HG03565 (cell line): ENCODE results near the gene APOL3.
A peak's percentile ranks its signal among the peaks of the same experiment; 100 is the strongest.
"Not testable (repeated sequence)": the region's sequence is repeated elsewhere in the genome, so short reads cannot be mapped to it uniquely, and the experiment has no call there.

Experiments used
- ATAC-seq: cut with Tn5 transposase; IDR thresholded peaks from one replicate; pipeline ENCODE4 v1.9.1; 2021; ENCODE audit warnings: mild to moderate bottlenecking, moderate library complexity; ENCODE audit not compliant: unreplicated experiment

APOL3 gene

DNA sequence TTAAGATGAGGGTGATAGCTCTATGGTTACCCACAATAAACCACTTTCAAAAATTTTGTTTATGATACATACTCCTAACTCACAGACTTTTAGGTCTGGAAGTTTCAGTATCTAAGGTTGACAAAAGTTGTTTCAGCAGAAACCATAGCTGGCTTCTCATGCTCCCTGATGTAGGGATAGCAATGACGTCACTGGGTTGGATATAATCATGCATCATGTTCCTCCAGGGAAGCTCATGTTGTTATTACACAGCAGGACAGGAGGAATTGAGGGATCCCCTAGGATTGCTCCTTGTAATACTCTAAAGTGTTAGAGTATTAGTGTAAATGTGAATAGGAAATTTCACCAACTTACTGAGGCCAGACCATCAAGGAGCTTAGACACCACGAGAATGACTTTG, 23.6 kb downstream of the APOL3 start:
- no peak for ATAC-seq

DNA sequence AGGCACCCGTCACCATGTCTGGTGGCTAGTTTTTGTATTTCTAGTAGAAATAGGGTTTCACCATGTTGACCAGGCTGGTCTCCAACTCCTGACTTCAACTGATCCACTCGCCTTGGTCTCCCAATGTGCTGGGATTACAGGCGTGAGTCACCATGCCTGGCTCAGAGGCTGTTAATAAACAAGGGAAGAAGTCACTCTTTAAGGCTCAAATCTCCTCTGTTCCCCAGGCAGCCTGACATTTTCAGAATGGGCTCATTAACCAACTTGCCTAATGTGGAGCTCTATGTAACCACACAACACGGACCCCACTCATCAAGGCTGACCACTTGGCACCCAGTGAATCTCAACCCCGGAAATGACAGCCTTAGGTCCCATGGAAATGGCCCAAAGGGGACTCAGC, 24.1 kb downstream of the APOL3 start:
- no peak for ATAC-seq

DNA sequence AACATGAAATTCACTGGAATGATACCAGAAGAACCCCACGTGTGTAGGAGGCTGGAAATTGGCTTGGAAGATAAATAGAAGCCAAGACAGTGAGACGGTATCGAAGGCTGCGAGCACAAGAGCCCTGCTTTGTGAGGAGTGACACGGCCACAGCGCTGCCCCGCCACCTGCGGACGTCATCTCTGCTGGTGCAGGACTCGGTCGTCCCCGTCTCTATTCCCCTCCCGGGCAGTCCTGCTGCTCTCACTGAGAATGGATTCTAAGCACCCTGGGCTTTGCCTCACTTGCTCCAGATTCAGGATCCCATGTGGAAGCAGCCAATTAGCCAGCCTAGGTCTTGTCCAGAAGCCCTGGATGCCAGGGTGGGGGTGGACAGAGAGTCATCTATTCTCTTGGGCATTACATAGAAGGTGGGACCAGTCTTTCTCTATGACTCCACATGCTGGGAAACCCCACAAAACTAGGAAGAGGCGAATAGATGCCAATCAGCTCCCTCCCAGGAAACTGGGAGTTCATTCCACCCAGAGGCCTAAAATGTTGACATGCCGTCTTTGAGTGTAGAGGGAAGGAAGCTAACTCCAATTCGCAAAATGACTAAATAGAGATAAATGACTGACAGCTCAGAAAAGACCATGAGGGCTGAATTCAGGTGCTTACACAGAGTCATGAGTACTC, 25.1 kb downstream of the APOL3 start:
- no peak for ATAC-seq

DNA sequence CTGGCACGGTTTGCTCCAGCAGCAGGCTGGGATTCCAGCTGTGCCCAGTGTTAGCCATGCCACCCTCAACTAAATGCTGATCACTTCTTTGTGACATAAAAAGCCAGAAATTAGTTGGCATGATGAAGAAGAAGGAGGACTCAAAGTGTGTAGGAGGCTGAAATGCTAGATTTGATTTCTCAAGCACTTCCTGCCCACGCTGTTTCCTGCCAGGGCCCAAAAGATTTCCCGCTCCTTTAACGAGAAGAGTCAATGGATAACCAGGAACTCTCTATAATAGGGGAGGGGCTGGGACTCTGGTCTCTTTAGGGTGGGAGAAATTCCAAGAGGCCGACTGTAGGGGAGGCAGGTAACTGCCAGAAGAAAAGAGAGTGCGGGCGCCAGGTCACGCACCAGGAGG, 26.4 kb downstream of the APOL3 start:
- ATAC-seq: no peak

DNA sequence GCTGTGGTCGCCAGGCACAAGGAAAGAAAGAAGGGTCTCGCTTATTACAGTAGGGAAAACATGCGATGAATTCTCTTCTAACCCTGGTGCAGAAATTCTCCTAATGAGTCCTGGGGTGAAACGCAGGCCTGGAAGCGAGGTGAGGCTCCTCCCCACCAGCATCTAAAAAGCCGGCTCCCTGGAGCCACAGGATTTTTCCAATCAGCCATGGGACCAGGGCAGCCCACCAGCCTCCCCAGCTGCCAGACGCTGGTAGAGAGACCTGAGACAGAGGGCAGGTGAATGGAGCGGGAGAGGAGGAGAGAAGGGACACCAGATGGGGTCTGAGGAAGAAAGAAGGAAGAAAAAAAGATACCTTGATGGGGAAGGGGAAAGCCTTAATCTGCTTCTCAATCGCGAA, 28.6 kb downstream of the APOL3 start:
- no peak for ATAC-seq

DNA sequence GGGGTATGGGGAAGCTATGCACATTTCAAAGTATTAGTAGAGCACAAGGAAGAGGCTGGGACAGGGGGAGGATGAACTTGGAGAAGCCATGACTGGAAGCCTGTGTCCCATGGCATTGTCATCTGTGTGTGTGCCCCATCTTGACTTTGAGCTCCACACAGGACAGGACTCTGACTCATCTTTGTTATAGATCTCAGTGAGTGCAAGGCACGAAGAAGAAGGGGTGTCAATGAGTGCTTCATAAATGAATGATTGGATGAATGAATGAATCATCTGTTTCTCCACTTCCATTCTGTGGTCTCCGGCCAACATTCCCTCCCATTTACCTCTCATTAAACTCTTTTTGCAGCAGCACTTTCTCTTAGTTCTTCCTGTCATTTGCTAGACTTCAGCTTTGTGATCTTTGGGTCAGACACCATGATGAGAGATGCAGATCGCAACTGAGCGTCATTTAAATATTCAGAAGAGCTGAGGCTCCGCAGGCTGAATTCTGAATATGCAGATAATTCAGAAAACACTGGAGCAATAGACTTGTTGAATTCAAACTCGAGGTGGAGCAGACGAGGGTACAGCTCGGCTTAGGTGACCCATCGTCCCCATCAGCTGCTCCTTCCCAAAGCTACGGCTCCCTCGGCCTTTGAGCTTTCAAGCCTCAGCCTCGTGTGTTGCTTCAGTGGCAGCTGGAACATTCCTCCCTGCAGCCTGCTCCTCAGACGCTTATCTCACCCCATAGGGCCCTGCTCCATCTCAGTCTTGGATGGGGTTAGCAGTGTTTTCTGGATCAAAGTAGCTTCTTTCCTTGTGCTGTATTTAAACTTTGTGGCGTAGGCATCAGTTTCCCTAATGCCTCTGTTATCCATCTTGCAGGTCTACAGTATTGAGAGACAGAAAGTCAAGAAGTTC, 30.8 kb downstream of the APOL3 start:
- no peak for ATAC-seq

DNA sequence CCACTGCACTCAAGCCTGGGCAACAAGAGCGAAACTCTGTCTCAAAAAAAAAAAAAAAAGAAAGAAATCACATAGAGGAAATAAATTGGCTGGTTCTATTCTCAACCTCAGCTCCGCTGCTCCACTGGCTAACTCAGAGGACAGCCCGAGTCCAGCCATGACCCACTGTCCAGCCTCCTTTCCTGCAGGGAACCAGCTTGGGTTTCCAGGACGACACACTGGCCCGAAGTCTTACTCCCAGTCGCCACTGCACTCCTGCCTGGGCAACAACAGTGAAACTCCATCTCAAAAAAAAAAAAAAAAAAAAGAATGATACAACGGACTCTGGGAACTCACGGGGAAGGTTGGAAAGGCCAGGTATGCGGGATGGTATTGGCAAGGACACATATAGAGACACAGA, 31.5 kb downstream of the APOL3 start:
- no peak for ATAC-seq

DNA sequence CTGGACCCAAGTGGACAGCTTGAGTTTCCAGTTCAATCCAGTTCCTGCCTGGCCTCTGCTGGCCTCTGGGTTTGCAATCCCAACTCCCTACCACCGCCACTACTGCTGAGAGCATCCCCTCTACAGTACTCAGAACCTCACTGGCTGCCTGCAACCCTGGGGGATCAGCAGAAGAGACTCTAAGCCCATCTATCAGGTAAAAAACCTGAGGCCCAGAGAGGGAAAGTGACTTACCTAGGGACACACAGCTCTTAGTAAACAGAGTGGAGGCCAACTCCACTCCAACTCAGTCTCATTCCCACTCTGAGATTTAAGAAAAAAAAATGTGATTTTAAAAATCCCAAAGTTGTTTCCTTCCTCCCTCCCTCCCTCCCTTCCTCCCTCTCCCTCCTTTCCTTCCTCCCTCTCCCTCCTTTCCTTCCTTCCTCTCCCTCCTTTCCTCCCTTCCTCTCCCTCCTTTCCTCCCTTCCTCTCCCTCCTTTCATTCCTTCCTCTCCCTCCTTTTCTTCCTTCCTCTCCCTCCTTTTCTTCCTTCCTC, 34.5 kb downstream of the APOL3 start:
- ATAC-seq: no peak

DNA sequence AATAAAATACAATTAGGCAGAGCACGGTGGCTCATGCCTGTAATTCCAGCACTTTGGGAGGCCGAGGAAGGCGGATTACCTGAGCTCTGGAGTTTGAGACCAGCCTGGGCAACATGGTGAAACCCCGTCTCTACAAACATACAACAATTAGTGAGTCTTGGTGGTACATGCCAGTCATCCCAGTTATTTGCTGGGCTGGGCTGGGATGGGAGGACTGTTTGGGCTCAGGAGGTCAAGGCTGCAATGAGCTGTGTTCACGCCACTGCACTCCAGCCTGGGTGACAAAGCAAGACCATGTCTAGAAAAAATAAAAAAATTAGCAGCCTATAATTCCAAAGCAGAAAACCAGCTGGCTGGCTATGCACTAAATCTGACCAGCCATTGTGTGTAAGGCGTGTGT, 35.1 kb downstream of the APOL3 start:
- no peak for ATAC-seq

DNA sequence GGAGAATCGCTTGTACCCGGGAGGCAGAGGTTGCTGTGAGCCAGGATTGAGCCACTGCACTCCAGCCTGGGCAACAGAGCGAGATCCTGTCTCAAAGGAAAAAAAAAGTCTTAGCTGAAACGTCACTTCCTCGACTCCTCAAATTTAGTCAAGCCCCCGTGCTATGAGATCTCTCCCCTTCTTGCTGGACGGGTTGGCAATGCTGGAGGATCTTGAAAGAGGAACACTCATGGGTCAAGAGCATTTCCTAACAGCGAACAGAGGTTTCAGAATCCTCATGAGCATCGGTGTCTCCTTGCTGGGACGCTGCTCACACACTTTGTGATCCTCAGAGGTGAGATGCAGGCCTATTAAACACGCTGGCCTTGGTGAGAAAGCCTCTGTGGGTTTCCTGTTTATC, 35.9 kb downstream of the APOL3 start:
- no peak for ATAC-seq

DNA sequence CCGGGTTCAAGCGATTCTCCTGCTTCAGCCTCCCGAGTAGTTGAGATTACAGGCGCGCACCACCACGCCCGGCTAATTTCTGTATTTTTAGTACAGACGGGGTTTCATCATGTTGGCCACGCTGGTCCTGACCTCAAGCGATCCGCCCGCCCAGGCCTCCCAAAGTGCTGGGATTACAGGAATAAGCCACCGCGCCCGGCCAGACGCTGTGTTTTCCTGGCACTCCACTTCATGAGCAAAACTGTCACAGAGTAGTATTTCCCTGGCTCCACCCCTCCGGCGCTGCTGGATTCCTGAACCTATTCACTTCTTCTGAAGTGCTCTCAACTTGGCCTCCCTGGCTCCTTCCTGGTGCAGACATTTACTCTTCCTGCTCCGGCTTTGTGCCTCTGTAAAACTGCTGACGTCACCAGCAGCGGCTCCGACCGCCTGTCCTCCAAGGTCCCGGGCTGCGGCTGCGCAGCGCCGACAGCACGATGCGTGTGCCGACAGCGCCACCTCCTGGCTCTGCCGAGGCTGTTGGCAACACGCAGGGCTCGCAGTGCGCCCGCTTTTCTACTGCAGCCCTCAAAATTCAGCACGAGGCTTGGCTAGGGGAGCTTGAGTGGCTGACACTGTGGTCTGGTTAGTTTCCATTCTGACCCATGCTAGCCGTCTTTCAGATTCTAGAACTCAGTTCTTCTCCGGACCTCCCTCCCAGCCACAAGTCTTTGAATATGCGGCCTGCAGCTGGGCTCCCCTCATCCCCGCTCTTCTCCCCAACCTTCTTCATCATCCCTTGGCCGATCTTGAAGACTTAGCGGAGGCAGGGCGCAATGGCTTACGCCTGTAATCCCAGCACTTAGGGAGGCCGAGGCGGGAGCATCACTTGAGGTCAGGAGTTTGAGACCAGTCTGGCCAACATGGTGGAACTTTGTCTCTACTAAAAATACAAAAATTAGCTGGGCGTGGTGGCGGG, 36.6 kb downstream of the APOL3 start:
- ATAC-seq: peak; percentile 73

DNA sequence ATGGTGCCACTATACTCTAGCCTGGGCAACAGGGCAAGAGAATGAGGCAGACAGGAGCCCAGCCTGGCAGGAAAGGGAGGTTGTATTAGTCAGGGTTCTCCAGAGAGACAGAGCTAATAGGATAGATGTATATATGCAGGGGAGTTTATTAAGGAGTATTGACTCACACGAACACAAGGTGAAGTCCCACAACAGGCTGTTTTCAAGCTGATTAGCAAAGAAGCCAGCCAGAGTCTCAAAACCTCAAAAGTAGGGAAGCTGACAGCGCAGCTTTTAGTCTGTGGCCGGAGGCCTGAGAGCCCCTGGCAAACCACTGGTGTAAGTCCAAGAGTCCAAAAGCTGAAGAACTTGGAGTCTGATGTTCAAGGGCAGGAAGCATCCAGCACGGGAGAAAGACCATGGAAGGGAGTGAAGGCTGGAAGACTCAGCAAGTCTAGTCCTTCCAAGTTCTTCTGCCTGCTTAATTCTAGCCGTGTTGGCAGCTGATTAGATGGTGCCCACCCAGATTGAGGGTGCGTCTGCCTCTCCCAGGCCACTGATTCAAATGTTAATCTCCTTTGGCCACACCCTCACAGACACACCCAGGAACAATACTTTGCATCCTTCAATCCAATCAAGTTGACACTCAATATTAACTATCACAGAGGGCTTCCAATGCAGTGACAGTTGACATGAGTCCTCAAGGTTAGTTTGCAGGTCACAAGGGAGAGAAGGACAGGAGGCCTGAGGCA, 39.8 kb downstream of the APOL3 start:
- ATAC-seq: not testable (repeated sequence)

DNA sequence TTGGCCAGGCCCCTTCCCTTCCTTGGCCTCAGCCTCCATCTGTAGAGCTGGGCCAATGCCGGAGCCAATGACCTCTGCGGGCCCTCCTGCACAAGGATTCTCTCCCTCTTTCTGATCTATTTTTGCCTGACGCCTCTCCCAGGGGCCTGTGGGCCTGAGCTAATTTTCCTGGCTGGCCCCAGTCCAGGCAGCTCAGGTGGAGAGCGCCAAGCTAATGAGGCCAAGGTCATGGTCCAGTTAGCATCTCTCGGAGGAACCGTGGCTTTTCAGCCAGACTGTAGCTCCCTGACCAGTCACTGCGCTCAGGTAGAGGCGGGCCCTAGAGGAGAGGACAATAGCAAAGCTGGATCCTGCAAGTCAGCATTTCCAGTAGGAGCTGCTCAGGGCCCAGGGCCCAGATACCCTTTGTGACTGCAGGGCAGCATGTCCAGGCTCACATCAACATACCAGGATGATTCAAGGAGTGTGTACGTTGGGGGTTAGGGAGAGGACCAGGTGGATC, 43.5 kb downstream of the APOL3 start:
- ATAC-seq: no peak

DNA sequence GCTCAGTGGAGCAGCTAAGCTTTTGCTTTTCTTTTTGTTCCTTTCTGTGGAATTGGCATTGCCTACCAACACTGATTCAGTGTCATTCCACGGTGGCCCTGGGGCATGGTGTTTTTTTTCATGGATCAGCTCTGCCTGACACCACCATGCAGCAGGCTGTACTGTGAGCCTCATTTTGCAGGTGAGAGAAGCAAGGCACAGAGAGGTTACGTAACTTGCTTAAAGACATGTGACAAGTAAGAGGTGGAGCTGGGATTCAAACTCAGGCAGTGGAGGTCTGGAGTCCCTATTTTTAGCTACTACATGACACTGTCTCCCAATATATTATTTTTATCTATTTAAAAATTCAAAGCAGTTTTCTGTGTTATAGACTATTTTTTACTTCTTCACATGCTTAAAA, 44.4 kb downstream of the APOL3 start:
- ATAC-seq: no peak

DNA sequence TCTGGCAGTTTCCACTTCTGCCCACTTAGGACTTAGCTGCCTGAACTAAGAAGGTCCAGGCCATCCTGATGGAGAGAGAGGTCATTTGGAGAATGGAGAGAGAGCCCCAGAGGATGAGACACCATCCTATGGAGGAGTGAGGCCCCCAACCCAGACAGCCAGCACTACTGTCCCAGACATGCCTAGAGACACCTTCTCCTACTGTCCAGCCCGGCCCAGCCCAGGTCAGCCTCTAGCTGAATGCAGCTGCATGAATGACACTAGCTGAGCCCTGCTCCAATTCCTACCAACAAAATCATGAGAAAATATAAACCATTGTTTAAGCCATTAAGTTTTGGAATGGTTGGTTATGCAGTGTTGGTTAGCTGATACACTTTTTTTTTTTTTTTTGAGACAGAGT, 47.4 kb downstream of the APOL3 start:
- ATAC-seq: no peak

DNA sequence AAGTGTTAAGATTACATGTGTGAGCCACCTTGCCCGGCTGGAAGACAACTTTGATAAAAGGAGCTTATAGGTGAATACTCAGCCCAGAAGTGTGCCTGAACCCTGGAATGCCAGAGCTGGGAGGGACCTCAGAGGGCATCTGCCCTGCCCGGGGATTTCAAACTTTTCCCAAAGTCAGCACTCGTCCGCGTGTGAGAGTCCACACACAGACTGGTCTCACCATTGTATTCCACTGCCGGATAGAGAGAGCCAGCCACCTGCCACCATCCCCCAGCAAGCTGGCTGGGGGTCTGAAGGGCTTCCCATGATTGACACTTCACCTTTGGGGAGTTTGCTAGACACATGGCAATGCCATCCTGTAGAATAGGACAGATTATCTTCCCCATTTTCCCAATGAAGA, 49.2 kb downstream of the APOL3 start:
- ATAC-seq: no peak

DNA sequence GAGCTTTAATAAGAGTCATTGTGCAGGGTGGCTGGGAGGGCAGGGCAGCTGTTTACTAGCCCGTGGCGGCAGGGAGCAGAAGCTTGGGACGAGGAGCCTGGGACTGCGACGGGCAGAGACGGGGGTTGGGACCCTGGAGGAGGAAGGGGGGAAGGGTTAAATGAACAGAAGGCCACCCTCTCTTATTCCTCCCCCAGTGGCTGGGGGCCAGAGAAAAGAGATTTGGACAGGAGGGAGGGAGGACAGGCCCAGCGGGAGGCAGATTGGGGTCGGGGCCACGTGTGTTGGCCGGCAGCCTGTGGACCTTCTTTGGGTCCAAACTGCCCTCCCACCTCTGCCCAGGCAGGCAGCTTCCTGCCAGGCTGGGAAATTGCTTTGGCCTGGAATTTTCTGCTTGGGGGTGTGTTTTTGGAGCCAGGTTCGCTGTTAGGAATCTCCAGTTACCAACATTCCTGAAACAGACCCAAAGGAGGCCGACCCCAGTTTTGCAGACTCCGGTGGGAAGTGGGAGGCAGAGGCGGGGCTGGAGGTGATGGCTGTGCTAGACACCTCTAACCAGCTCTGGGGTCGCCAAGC, 50.2 kb downstream of the APOL3 start:
- ATAC-seq: no peak

DNA sequence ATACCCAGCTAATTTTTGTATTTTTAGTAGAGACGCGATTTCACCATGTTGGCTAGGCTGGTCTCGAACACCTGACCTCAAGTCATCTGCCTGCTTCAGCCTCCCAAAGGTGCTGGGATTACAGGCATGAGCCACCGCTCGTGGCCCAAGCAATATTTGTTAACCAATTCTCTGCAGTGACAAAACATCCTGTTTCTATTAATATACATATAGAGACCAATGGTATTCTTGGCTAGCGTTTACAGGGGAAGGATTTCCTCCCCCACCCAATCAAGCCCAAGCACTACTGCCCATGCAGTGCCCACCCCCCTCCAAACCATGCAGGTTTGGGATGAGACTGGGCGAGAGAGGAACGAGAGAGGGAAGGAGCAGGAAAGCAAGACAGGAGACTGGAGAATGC, 53.1 kb downstream of the APOL3 start:
- ATAC-seq: no peak

DNA sequence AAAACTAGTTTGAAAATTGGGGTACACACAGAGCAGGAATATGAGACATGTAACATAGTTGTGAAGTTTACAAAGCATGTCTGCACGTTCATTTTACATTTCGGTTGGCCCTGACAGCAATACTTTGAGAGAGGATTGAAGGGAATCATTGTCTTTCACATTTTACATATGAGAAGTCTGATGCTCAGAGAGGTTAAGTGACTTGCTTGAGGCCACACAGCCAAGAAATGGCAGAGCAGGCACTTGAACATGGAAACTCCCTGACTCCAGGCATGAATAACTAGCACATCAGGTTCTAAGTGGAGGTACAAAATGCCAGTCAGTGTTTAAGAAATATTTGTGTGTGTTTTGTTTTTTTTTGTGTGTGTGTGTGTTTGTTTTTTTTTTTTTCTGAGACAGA, 53.6 kb downstream of the APOL3 start:
- ATAC-seq: no peak

DNA sequence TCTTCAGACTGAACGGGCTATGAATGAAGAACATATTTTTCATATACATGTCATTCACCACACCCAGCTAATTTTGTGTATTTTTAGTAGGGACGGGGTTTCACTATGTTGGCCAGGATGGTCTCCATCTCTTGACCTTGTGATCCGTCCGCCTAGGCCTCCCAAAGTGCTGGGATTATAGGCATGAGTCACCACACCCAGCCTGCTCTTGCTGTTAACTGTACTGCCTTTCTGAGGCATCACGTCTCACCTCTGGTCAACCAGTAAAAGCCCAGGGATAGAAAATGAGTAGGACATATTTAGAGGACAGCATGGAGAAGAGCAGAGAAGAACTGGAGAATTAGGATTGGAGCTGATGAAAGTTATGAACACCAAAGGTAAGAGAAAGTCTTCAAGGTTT, 55.6 kb downstream of the APOL3 start:
- ATAC-seq: no peak
